K562 (cell line): Measurements from ENCODE around the gene BCL2L15. TPM values are rescaled to one million over a fixed set of nuclear protein-coding genes. Genes with fewer than 3 reads are reported as not detected.
A peak's percentile ranks its signal among the peaks of the same experiment; 100 is the strongest.

Experiments
- CAMTA2 ChIP-seq: fragments of 250-450 bp; sonication (Bioruptor Pico); conservative IDR thresholded peaks from 2 replicates; pipeline ENCODE4 v1.5.1; 2022
- ETV6 ChIP-seq, 3 experiments: fragments of 150-350 bp in 1 of 3; sonication (generic) in 1 of 3; formaldehyde crosslinking in 1 of 3; IDR thresholded peaks; 2 replicates each; pipeline versions ENCODE4 v1.6.1 to v1.8.0; 2014 to 2022; ENCODE audit warnings: borderline replicate concordance in 2 of 3, low read depth in 2 of 3, antibody characterized with exemption in 1 of 3, low read length in 1 of 3, mild to moderate bottlenecking in 1 of 3, missing genetic modification reagents in 1 of 3
- FOXA3 ChIP-seq, 2 experiments: fragments of 450-650 bp in 1 of 2; sonication (generic) in 1 of 2; formaldehyde crosslinking; IDR thresholded peaks in 1 of 2; conservative IDR thresholded peaks in 1 of 2; 2 replicates each; pipeline versions ENCODE4 v1.4.0 to v1.8.0; 2020 to 2022; ENCODE audit warnings: mild to moderate bottlenecking in 2 of 2, missing genetic modification reagents in 1 of 2
- FOXK2 ChIP-seq, 2 experiments: fragments of 450-650 bp; IDR thresholded peaks in 1 of 2; conservative IDR thresholded peaks in 1 of 2; 2 replicates each; pipeline ENCODE4 v1.6.1; 2016; ENCODE audit warnings: low read depth in 2 of 2, mild to moderate bottlenecking in 1 of 2
- ILK ChIP-seq: fragments of 450-650 bp; IDR thresholded peaks from 2 replicates; pipeline ENCODE4 v1.6.1; 2016; ENCODE audit warnings: missing genetic modification characterization, low read depth, mild to moderate bottlenecking, missing compliant biosample characterization, moderate library complexity, borderline replicate concordance
- KAT7 ChIP-seq: sonication (generic); formaldehyde crosslinking; IDR thresholded peaks from 2 replicates; pipeline ENCODE4 v1.8.0; 2022; ENCODE audit warnings: missing genetic modification reagents, mild to moderate bottlenecking, borderline replicate concordance
- KDM4B ChIP-seq, 2 experiments: fragments of 450-650 bp in 1 of 2; sonication (generic) in 1 of 2; IDR thresholded peaks; 2 replicates each; pipeline ENCODE4 v1.6.1; 2016 to 2017; ENCODE audit warnings: borderline replicate concordance in 2 of 2, antibody characterized with exemption in 1 of 2, low read depth in 1 of 2, mild to moderate bottlenecking in 1 of 2
- LCOR ChIP-seq: sonication (generic); formaldehyde crosslinking; IDR thresholded peaks from 2 replicates; pipeline ENCODE4 v1.8.0; 2022; ENCODE audit warnings: mild to moderate bottlenecking, missing genetic modification reagents
- MYNN ChIP-seq, 2 experiments: sonication (generic); formaldehyde crosslinking in 1 of 2; IDR thresholded peaks; 2 replicates each; pipeline versions ENCODE4 v1.5.0 to v1.6.1; 2016 to 2020; ENCODE audit warnings: antibody characterized with exemption in 1 of 2, missing genetic modification reagents in 1 of 2
- NR2F6 ChIP-seq: fragments of 450-650 bp; formaldehyde crosslinking; IDR thresholded peaks from 2 replicates; pipeline ENCODE4 v1.4.0; 2020; ENCODE audit warnings: mild to moderate bottlenecking
- RB1 ChIP-seq: fragments of 450-650 bp; IDR thresholded peaks from 2 replicates; pipeline ENCODE4 v1.6.1; 2017; ENCODE audit warnings: low read depth, mild to moderate bottlenecking
- SMAD4 ChIP-seq: fragments of 250-450 bp; sonication (Bioruptor Pico); conservative IDR thresholded peaks from 2 replicates; pipeline ENCODE4 v1.8.0; 2021; ENCODE audit warnings: inconsistent platforms, mild to moderate bottlenecking, moderate library complexity
- TAF1 ChIP-seq: IDR thresholded peaks from 2 replicates; pipeline ENCODE4 v1.6.1; 2011; ENCODE audit warnings: mild to moderate bottlenecking, low read length, moderate library complexity; ENCODE audit not compliant: insufficient read depth, control insufficient read depth, severe bottlenecking; ENCODE audit errors: extremely low read depth
- TBP ChIP-seq: optimal IDR thresholded peaks from 2 replicates; pipeline ENCODE3; 2011; ENCODE audit warnings: low read depth, low read length, improper control_type of control experiment
- TEAD4 ChIP-seq, 2 experiments: sonication (generic) in 1 of 2; formaldehyde crosslinking in 1 of 2; IDR thresholded peaks; 2 replicates each; pipeline versions ENCODE4 v1.6.1 to v1.8.0; 2012 to 2022; ENCODE audit warnings: borderline replicate concordance in 1 of 2, inconsistent platforms in 1 of 2, low read length in 1 of 2, mild to moderate bottlenecking in 1 of 2, missing genetic modification reagents in 1 of 2
- YBX1 ChIP-seq: fragments of 450-650 bp; IDR thresholded peaks from 2 replicates; pipeline ENCODE4 v1.7.1; 2016; ENCODE audit warnings: mild to moderate bottlenecking
- ZKSCAN1 ChIP-seq: fragments of 150-350 bp; IDR thresholded peaks from 2 replicates; pipeline ENCODE4 v1.6.1; 2016; ENCODE audit warnings: low read depth, low read length
- ZNF232 ChIP-seq: sonication (generic); formaldehyde crosslinking; IDR thresholded peaks from 2 replicates; pipeline ENCODE4 v1.8.0; 2022; ENCODE audit warnings: mild to moderate bottlenecking, missing genetic modification reagents
- ZNF41 ChIP-seq: fragments of 250-450 bp; sonication (Bioruptor Pico); conservative IDR thresholded peaks from 2 replicates; pipeline ENCODE4 v1.4.0; 2020; ENCODE audit warnings: mild to moderate bottlenecking
- ZNF436 ChIP-seq: fragments of 250-450, 450-650 bp; sonication (Bioruptor Pico); formaldehyde crosslinking; IDR thresholded peaks from 2 replicates; pipeline ENCODE4 v1.7.0; 2020; ENCODE audit warnings: mild to moderate bottlenecking
- ZNF444 ChIP-seq: fragments of 250-450 bp; sonication (Bioruptor Pico); IDR thresholded peaks from 2 replicates; pipeline ENCODE4 v1.4.0; 2020; ENCODE audit warnings: mild to moderate bottlenecking, moderate library complexity
- ZNF583 ChIP-seq: fragments of 250-450 bp; sonication (Bioruptor Pico); IDR thresholded peaks from 2 replicates; pipeline ENCODE4 v1.4.0; 2020
- ZNF586 ChIP-seq: fragments of 450-650 bp; formaldehyde crosslinking; conservative IDR thresholded peaks from 2 replicates; pipeline ENCODE4 v1.4.0; 2020; ENCODE audit warnings: mild to moderate bottlenecking, moderate library complexity
- ZNF785 ChIP-seq: fragments of 250-450 bp; sonication (Bioruptor Pico); IDR thresholded peaks from 2 replicates; pipeline ENCODE4 v1.4.0; 2020; ENCODE audit warnings: mild to moderate bottlenecking
- polyA plus RNA-seq, 8 experiments: library from polyadenylated mRNA; depleted of rRNA in 4 of 8; stranded (reverse) in 5 of 8; unstranded in 3 of 8; fragments of >200 nt; fragmentation: Nextera tagmentation in 2 of 8; fragmentation: Illumina TruSeq in 1 of 8; extraction: Ambion mirVana in 2 of 8; extraction: Trizol in 1 of 8; gene quantifications; 2 replicates each; pipeline versions ENCODE4 v1.2.1 to v1.2.3, GENCODE V29; 2011 to 2014; ENCODE audit warnings: inconsistent platforms in 1 of 8, missing spikeins in 1 of 8
- total RNA-seq, 7 experiments: library from RNA; depleted of rRNA in 6 of 7; stranded (reverse); fragments of >200 nt in 6 of 7; fragmentation: Illumina TruSeq in 2 of 7; extraction: Trizol in 2 of 7; gene quantifications; 2 replicates each; pipeline versions ENCODE4 v1.2.1 to v1.2.3, GENCODE V29; 2011 to 2021; ENCODE audit warnings: low replicate concordance in 1 of 7
- TF ChIP-seq, protein P1 (sequence below): fragments of 250-450 bp; sonication (Bioruptor Pico); IDR thresholded peaks from 2 replicates; pipeline ENCODE4 v1.8.0; 2022; ENCODE audit warnings: moderate library complexity, mild to moderate bottlenecking, inconsistent platforms
- TF ChIP-seq, protein P2 (sequence below): fragments of 450-650 bp; formaldehyde crosslinking; IDR thresholded peaks from 2 replicates; pipeline ENCODE4 v1.4.0; 2022; ENCODE audit warnings: missing genetic modification characterization

The BCL2L15 gene
- total and polyA plus RNA-seq, 9 of the 15 experiments (the other 6 are each of a cell fraction or from before 2014, with no cell fraction given): 0.06 to 0.42 (median 0.28) TPM; not detected in 1

DNA sequence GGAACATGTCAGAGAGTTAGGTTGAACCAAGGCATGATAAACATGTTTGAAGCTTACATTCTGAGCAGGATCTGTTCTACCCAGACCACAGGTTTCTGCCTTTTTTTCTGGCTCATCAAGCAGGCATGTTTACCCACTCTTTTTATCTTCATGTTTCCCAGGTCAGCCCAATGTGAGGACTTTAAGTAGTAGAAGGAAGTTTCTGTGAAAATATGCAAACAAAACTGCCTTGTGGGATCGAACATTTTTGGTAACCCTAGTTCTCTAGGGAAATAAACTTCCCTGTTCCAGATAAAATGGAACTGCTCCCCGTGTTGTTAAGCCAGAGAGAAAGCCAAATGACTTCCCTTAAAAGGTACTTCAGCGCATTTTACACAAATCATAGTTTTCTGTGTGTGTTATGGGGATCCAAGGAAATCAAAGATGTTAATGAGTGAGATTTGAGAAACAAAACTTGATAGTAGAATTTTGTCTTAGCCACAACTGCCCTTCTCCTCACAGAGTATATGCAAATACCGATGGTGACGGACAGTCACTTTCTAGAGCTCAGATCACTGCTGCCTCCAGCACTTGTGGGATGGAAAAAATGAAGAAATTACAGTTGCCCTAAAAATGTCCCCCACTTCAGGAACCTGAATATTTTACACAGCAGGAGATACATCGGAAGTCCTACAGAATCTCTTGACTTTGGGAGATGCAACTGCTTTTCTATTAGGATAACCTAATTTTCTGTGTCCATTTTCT is 41.0 kb upstream of the BCL2L15 start (continued):
- TF ChIP-seq MYNN (IDR thresholded peaks at IDR 0.05) (no peak), MYNN (CRISPR knock-in tag; IDR thresholded peaks at IDR 0.05) (no peak), TBP (peak; percentile 39), YBX1 (no peak), NR2F6 (CRISPR knock-in tag) (no peak), ZNF586 (CRISPR knock-in tag) (peak; percentile 58; the same call in 1 of the 2 replicates), KDM4B (IDR thresholded peaks at IDR 0.05; ENCODE audit: borderline replicate concordance in 2 of 2, low read depth in 1 of 2) (no peak), FOXK2 (conservative IDR thresholded peaks at IDR 0.05 in 1 of 2, IDR thresholded peaks at IDR 0.05 in 1 of 2; ENCODE audit: low read depth in 2 of 2) (peak in 1 of 2 experiments; percentile 47; a peak in 2 of 4 replicates), ZNF785 (no peak), ZNF232 (CRISPR knock-in tag) (no peak), FOXA3 (CRISPR knock-in tag; conservative IDR thresholded peaks at IDR 0.05 in 1 of 2, IDR thresholded peaks at IDR 0.05 in 1 of 2) (peak in 1 of 2 experiments; percentile 61; a peak in 2 of 4 replicates), ETV6 (IDR thresholded peaks at IDR 0.05; ENCODE audit: borderline replicate concordance in 1 of 2, low read depth in 2 of 2, low read length in 1 of 2) (0 out of 4 replicates have a peak, but pooled peaks of 1 of the 2 experiments have one; percentile 1), ETV6 (CRISPR knock-in tag; IDR thresholded peaks at IDR 0.05; ENCODE audit: borderline replicate concordance) (no peak), LCOR (CRISPR knock-in tag) (no peak), ILK (tag) (no peak), ZNF583 (CRISPR knock-in tag) (0 out of 2 replicates have a peak, but pooled peaks have one; percentile 12), CAMTA2 (CRISPR knock-in tag) (no peak), TAF1 (no peak), SMAD4 (CRISPR knock-in tag) (no peak), ZNF41 (0 out of 2 replicates have a peak, but pooled peaks have one; percentile 30), KAT7 (CRISPR knock-in tag) (no peak), TEAD4 (IDR thresholded peaks at IDR 0.05; ENCODE audit: low read length) (no peak), TEAD4 (CRISPR knock-in tag; IDR thresholded peaks at IDR 0.05; ENCODE audit: borderline replicate concordance) (no peak), ZKSCAN1 (no peak), ZNF444 (0 out of 2 replicates have a peak, but pooled peaks have one; percentile 33), RB1 (no peak), ZNF436 (CRISPR knock-in tag) (0 out of 2 replicates have a peak, but pooled peaks have one; percentile 40)
- TF ChIP-seq, protein P1, sequence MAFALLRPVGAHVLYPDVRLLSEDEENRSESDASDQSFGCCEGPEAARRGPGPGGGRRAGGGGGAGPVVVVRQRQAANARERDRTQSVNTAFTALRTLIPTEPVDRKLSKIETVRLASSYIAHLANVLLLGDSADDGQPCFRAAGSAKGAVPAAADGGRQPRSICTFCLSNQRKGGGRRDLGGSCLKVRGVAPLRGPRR (CRISPR knock-in tag): 0 out of 2 replicates have a peak, but pooled peaks have one; percentile 19
- TF ChIP-seq, protein P2, sequence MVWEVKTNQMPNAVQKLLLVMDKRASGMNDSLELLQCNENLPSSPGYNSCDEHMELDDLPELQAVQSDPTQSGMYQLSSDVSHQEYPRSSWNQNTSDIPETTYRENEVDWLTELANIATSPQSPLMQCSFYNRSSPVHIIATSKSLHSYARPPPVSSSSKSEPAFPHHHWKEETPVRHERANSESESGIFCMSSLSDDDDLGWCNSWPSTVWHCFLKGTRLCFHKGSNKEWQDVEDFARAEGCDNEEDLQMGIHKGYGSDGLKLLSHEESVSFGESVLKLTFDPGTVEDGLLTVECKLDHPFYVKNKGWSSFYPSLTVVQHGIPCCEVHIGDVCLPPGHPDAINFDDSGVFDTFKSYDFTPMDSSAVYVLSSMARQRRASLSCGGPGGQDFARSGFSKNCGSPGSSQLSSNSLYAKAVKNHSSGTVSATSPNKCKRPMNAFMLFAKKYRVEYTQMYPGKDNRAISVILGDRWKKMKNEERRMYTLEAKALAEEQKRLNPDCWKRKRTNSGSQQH (CRISPR knock-in tag): peak; percentile 59; the same call in 1 of the 2 replicates
